K562 (cell line): Measurements from ENCODE around the gene ZNHIT3.
A peak's percentile ranks its signal among the peaks of the same experiment; 100 is the strongest.

Experiments
- CTCF ChIP-seq, 3 experiments: IDR thresholded peaks in 2 of 3; conservative IDR thresholded peaks in 1 of 3; 2 replicates each; pipeline ENCODE4 v1.5.1; 2011 to 2012; ENCODE audit warnings: low read length in 3 of 3, mild to moderate bottlenecking in 3 of 3, control low read depth in 2 of 3, improper control_type of control experiment in 1 of 3, inconsistent platforms in 1 of 3, low read depth in 1 of 3, mixed read lengths in 1 of 3, moderate library complexity in 1 of 3; ENCODE audit not compliant: insufficient read depth in 2 of 3
- DPF2 ChIP-seq: fragments of 450-650 bp; IDR thresholded peaks from 2 replicates; pipeline ENCODE4 v1.6.1; 2016
- EZH2 ChIP-seq: IDR thresholded peaks from 2 replicates; pipeline ENCODE4 v1.6.1; 2012; ENCODE audit warnings: low read depth, mild to moderate bottlenecking, inconsistent platforms, low read length, borderline replicate concordance
- HNRNPK ChIP-seq: fragments of 200-400 bp; formaldehyde crosslinking; IDR thresholded peaks from one replicate; pipeline ENCODE4 v1.6.1; 2018; ENCODE audit warnings: mild to moderate bottlenecking, low read depth, low read length; ENCODE audit not compliant: poor library complexity, severe bottlenecking
- KDM1A ChIP-seq, 2 experiments: fragments of 450-650 bp; IDR thresholded peaks; 2 replicates each; pipeline ENCODE4 v1.6.1; 2016; ENCODE audit warnings: mild to moderate bottlenecking in 2 of 2
- MXI1 ChIP-seq: IDR thresholded peaks from 2 replicates; pipeline ENCODE4 v1.6.1; 2011; ENCODE audit warnings: low read depth, mild to moderate bottlenecking, improper control_type of control experiment, low read length
- POLR2A ChIP-seq: fragments of 450-650 bp; conservative IDR thresholded peaks from 2 replicates; pipeline ENCODE4 v1.6.1; 2016
- VEZF1 ChIP-seq: fragments of 200-800 bp; sonication (Bioruptor generic); IDR thresholded peaks from 2 replicates; pipeline ENCODE4 v1.6.1; 2017; ENCODE audit warnings: missing genetic modification characterization, missing compliant biosample characterization
- ZBTB7A ChIP-seq: IDR thresholded peaks from 2 replicates; pipeline ENCODE4 v1.6.1; 2011; ENCODE audit warnings: low read depth, mild to moderate bottlenecking, low read length, moderate library complexity, borderline replicate concordance; ENCODE audit not compliant: control insufficient read depth
- ZFX ChIP-seq: sonication (generic); formaldehyde crosslinking; IDR thresholded peaks from 2 replicates; pipeline ENCODE4 v1.8.0; 2022; ENCODE audit warnings: mild to moderate bottlenecking, missing genetic modification reagents, moderate library complexity
- ZNF444 ChIP-seq: fragments of 250-450 bp; sonication (Bioruptor Pico); IDR thresholded peaks from 2 replicates; pipeline ENCODE4 v1.4.0; 2020; ENCODE audit warnings: mild to moderate bottlenecking, moderate library complexity

- TF ChIP-seq CTCF (IDR thresholded peaks at IDR 0.05 in 2 of 3, conservative IDR thresholded peaks at IDR 0.05 in 1 of 3; ENCODE audit: insufficient read depth in 2 of 3, low read depth in 1 of 3, low read length in 3 of 3) (no peak), EZH2 (no peak), ZBTB7A (no peak), ZNF444 (no peak), ZFX (CRISPR knock-in tag) (no peak), HNRNPK (no peak), POLR2A (0 out of 2 replicates have a peak, but pooled peaks have one; percentile 18), VEZF1 (no peak), MXI1 (no peak), DPF2 (no peak), KDM1A (IDR thresholded peaks at IDR 0.05) (no peak)
Observed at GRCh38 chr17:36495076-36495578, 8.6 kb downstream of the ZNHIT3 start.
